ENCODE data around the gene FBXO30.

DNA sequence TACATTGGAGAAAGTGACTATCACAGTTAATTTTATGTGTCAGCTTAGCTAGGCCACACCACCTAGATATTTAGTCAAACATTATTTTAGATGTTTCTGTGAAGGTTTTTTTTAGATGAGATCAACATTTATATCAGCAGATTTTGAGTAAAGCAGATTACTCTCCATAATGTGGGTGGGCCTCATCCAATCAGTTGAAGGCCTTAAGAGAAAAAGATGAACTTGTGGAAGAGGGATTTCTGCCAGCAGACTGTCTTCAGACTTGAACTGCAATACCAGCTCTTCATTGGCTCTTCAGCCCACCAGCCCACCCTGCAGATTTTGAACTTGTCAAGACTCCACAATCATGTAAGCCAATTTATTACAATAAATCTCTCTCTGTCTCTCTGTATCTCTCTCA is 25.1 kb upstream of the FBXO30 start:
- no peak for TF ChIP-seq POLR2A (IDR thresholded peaks at IDR 0.05; ENCODE audit: low read length)
- TF ChIP-seq GATA1 (IDR thresholded peaks at IDR 0.05; ENCODE audit: low read depth, low read length): no peak
